ENCODE results near the gene DCDC2.
"Not testable (repeated sequence)": the region's sequence is repeated elsewhere in the genome, so short reads cannot be mapped to it uniquely, and the experiment has no call there.

The DCDC2 gene

GRCh38 chr6:24357336-24358218, at the start of gene DCDC2:
DCDC2 (minus strand) TSS chr6:24358059; CDS start chr6:24357750, 309 bp downstream.
- DNase-seq (ENCODE audit: low read depth in 1 of 2, low spot score in 1 of 2), result peak in 1 of 2 donors; percentile 13

GRCh38 chr6:24405262-24405661, 47.4 kb upstream of the DCDC2 start:
- no peak for DNase-seq (ENCODE audit: low read depth in 1 of 2, low spot score in 1 of 2)

- DNase-seq (ENCODE audit: low read depth in 1 of 2, low spot score in 1 of 2), result no peak
Measured at GRCh38 chr6:24403501-24403824, 45.6 kb upstream of the DCDC2 start.

DNA sequence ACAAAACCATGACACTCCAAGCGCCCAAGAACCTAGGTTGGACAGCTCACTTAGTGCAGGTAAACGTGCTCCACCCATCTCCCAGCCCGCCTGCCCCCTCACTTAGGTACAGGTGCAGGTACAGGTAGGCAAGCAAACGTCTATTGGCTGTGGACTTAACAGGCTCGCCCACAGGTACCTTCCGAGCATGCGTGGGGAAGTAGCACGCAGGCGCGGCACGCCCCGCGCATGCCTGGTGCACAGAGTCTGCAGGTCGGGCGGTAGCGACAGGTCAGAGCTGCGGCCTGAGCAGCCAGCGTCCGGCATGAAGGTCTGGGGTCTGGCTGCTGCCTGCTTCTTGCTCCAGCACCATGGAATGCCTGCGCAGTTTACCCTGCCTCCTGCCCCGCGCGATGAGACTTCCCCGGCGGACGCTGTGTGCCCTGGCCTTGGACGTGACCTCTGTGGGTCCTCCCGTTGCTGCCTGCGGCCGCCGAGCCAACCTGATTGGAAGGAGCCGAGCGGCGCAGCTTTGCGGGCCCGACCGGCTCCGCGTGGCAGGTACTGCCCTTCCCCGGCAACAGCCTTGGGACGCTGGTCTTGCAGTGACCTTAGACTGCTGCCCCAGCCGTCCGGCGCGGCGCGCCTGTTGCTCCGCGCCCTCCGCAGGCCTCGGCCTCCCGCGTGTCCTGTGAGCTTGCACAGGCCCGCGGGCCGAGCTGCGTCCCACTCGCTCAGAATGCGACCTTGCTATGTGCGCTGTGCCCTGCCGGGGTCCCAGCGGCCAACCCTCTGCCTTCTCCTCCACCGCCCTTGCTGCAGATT, 45.0 kb upstream of the DCDC2 start, which contains the start of gene MRS2:
Gene MRS2 (plus strand): TSS at position 240 of the 804 bp plus-strand sequence. CDS start 111 bp downstream, at position 351.
- DNase-seq (ENCODE audit: low read depth in 1 of 2, low spot score in 1 of 2), result peak; percentile 56 to 66

DNA sequence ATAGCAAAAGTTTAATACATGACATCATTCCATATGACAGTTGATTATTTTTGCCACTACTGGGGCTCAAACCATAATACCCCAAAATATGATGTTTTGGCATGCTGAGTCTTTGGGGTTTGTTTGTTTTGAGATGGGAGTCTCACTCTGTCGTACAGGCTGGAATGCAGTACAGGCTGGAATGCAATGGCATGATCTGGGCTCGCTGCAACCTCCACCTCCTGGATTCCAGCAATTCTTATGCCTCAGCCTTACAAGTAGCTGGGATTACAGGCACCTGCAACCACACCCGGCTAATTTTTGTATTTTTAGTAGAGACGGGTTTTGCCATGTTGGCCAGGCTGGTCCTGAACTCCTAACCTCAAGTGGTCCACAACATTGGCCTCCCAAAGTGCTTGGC, 43.6 kb upstream of the DCDC2 start:
- no peak for DNase-seq (ENCODE audit: low read depth in 1 of 2, low spot score in 1 of 2)

DNA sequence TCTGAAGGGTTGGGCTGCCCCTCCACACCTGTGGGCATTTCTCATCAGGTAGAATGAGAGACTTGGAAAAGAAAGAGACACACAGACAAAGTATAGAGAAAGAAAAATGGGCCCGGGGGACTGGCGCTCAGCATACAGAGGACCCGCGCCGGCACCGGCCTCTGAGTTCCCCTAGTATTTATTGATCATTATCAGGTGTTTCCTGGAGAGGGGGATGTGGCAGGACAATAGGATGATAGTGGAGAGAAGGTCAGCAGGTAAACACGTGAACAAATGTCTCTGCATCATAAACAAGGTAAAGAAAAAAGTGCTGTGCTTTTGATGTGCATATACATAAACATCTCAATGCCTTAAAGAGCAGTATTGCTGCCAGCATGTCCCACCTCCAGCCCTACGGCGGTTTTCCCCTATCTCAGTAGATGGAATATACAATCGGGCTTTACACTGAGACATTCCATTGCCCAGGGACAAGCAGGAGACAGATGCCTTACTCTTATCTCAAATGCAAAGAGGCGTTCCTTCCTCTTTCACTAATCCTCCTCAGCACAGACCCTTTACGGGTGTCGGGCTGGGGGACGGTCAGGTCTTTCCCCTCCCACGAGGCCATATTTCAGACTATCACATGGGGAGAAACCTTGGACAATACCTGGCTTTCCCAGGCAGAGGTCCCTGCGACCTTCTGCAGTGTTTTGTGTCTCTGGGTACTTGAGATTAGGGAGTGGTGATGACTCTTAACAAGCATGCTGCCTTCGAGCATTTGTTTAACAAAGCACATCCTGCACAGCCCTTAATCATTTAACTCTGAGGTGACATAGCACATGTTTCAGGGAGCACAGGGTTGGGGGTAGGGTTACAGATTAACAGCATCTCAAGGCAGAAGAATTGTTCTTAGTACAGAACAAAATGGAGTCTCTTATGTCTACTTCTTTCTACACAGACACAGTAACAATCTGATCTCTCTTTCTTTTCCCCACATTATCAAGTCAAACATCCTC, 42.5 kb upstream of the DCDC2 start:
- DNase-seq (ENCODE audit: low read depth in 1 of 2, low spot score in 1 of 2), result not testable (repeated sequence)

GRCh38 chr6:24397631-24398030, 39.8 kb upstream of the DCDC2 start:
- DNase-seq (ENCODE audit: low read depth in 1 of 2, low spot score in 1 of 2), result no peak

DNA sequence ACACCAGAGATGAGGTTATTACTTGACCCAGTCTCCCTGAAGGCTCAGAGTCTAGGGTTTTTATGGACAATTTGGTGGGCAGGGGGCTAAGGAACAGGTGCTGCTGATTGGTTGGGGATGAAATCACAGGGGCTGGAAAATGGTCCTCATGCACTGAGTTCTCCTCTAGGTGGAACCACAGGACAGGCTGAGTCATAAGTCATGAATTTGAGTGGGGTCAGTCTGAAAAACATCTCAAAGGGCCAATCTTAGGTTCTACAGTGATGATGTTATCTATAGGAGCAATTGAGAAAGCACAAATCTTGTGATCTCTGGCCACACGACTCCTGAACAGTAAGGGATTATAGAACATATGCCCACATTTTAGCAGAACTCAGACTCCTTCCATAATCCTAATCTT, 39.0 kb upstream of the DCDC2 start:
- DNase-seq (ENCODE audit: low read depth in 1 of 2, low spot score in 1 of 2), result no peak

DNA sequence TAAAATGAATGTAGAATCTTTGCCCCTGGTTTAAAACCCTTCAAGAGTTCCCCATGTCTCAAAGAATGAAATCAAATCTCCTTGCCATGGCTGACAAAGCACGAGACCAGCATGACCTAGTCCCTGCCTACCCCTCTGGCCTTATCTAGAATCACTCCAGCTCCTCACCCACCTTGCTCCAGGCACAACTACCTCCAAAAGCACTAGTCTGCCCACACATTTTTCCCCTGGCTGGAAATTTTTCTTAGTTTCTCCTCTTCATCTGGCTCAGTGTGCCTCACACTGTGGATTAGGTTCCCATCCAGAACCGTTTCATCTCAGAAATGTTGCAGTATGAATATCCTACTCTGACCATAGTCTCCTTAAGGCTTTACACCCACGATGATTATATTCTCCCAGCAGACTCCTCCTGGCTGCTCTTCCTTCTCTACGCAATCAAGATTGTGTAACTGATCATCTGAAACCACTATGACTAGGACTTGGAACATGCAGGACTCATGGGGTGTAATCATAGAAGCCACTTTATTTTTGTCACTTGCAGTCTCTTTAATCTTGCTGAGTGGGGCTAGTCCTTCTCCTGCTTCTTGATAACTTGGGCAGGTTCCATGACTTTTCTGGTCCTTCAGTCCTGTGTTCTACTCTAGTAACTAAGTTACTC, 37.0 kb upstream of the DCDC2 start:
- DNase-seq (ENCODE audit: low read depth in 1 of 2, low spot score in 1 of 2), result no peak

GRCh38 chr6:24394061-24394779, 36.4 kb upstream of the DCDC2 start:
- no peak for DNase-seq (ENCODE audit: low read depth in 1 of 2, low spot score in 1 of 2)

DNA sequence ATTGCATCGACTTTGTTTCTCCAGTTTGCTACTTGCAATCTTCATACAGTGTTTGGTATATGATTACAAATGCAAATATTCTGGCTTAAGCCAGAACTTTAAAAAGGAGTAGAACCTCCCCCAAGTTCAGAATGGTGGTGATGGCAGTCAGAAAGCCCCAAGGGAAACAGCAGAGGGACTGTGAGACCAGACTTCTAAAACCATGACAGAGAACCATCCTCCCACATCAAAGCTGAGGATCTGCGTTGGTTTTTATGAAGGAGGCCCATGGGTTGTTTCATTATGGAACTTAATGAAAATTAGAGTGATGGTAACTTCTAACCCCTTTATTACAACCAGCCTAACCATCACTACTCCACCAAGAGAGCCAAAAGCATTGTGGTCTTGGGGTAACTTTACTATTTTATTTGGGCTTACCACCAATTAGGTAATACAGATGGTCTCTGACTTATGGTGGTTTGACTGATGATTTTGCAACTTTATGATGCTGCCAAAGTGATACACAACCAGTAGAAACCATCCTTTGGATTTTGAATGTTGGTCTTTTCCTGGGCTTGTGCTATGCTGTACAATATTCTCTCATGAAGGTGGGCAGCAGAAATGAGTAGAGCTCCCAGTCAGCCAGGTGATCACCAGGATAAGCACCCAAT, 34.0 kb upstream of the DCDC2 start:
- DNase-seq (ENCODE audit: low read depth in 1 of 2, low spot score in 1 of 2), result no peak

- no peak for DNase-seq (ENCODE audit: low read depth in 1 of 2, low spot score in 1 of 2)
Measured at GRCh38 chr6:24391208-24391607, 33.3 kb upstream of the DCDC2 start.

- DNase-seq (ENCODE audit: low read depth in 1 of 2, low spot score in 1 of 2), result no peak
Measured at GRCh38 chr6:24387818-24388217, 30.0 kb upstream of the DCDC2 start.

GRCh38 chr6:24385536-24386269, 27.8 kb upstream of the DCDC2 start:
- no peak for DNase-seq (ENCODE audit: low read depth in 1 of 2, low spot score in 1 of 2)

DNA sequence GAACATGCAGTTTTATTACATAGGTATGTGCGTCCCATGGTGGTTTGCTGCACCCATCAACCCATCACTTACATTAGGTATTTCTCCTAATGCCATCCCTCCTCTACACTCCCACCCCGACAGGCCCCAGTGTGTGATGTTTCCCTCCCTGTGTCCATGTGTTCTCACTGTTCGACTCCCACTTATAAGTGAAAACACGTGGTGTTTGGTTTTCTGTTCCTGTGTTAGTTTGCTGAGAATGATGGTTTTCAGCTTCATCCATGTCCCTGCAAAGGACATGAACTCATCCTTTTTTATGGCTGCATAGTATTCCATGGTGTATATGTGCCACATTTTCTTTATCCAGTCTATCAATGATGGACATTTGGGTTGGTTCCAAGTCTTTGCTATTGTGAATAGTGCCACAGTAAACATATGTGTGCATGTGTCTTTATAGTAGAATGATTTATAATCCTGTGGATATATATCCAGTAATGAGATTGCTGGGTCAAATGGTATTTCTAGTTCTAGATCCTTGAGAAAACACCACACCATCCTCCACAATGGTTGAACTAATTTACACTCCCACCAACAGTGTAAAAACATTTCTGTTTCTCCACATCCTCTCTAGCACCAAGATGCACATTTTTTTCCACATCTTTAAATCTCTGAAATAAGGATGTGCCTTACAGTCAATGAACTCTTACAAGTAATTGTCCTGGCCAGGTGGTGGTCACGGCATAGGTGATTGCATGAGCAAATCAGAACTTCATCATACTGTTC, 26.7 kb upstream of the DCDC2 start:
- not testable (repeated sequence) for DNase-seq (ENCODE audit: low read depth in 1 of 2, low spot score in 1 of 2)

DNA sequence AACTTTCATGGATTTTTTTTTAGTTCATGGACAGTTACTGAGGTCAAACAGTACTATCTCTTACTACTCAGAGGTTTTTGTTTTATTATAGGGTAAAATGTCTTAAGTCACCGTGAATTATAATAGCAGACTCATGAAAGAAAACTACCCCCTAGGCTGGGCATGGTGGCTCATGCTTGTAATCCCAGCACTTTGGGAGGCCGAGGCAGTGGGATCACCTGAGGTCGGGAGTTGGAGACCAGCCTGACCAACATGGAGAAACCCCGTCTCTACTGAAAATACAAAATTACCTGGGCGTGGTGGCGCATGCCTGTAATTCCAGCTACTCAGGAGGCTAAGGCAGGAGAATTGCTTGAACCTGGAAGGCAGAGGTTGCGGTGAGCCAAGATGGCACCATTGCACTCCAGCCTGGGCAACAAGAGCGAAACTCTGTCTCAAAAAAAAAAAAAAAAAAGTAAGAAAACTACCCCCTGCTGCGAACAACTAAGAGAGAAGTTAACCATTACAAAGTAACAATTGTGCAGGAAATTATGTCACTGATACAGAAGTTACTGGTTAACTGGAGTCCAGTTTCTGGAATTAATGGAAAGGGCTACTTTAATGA, 25.1 kb upstream of the DCDC2 start:
- DNase-seq (ENCODE audit: low read depth in 1 of 2, low spot score in 1 of 2), result not testable (repeated sequence)

DNA sequence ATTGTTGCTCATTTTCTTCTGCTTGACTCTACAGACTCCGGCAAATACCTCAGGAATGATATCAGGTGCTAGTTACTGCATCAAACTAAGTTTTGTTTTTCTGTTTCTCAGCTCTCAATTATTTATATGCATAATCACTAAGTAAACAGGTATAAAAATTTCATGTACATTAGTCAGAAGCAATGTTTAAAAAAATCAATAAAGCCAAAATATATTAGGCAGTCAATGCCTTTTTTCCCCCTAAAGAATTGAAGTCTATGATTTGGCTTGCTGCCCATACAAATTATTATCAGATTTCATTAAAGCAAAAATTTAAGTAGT, 24.3 kb upstream of the DCDC2 start:
- DNase-seq (ENCODE audit: low read depth in 1 of 2, low spot score in 1 of 2), result no peak
